ENCODE results near the gene GATC. TPM values are rescaled to one million over a fixed set of nuclear protein-coding genes. Genes with fewer than 3 reads are reported as not detected.

GATC gene
- total and polyA plus RNA-seq, 2 donors (not counting 1 experiment from before 2014, with no cell fraction given): 15.0 to 26.0 TPM

- no peak overlapping the region for H3K27ac Mint-ChIP-seq
- peaks cover 0 to 14% (median 0%) of the 10 kb centered on the region in 4 experiments for H3K27me3 ChIP-seq (replicated peaks in 1 of 4; ENCODE audit: control extremely low read depth in 1 of 4, control insufficient read depth in 3 of 4, insufficient read depth in 4 of 4, low read length in 3 of 4)
- no peak overlapping the region for H3K27ac ChIP-seq (ENCODE audit: low read length in 2 of 2)
- H3K4me1 ChIP-seq (ENCODE audit: control insufficient read depth in 2 of 2, insufficient read depth in 2 of 2, low read length in 2 of 2): no peaks in the 10 kb centered on the region
- no peak overlapping the region for H3K9ac ChIP-seq (ENCODE audit: low read length)
- H3K4me2 ChIP-seq (replicated peaks; ENCODE audit: low read depth, low read length, poor library complexity, severe bottlenecking): no peak overlapping the region
- H2AFZ ChIP-seq (ENCODE audit: insufficient read depth, low read depth, low read length, poor library complexity, severe bottlenecking): no peak overlapping the region
- no peak overlapping the region for H3K4me3 ChIP-seq (ENCODE audit: control extremely low read depth in 1 of 5, extremely low read depth in 1 of 5, insufficient read depth in 1 of 5, low read depth in 2 of 5, low read length in 4 of 5)
- no peak for TF ChIP-seq EZH2 (IDR thresholded peaks at IDR 0.05; ENCODE audit: borderline replicate concordance, insufficient read depth, low read depth, low read length, poor library complexity, severe bottlenecking)
- TF ChIP-seq, protein P1, sequence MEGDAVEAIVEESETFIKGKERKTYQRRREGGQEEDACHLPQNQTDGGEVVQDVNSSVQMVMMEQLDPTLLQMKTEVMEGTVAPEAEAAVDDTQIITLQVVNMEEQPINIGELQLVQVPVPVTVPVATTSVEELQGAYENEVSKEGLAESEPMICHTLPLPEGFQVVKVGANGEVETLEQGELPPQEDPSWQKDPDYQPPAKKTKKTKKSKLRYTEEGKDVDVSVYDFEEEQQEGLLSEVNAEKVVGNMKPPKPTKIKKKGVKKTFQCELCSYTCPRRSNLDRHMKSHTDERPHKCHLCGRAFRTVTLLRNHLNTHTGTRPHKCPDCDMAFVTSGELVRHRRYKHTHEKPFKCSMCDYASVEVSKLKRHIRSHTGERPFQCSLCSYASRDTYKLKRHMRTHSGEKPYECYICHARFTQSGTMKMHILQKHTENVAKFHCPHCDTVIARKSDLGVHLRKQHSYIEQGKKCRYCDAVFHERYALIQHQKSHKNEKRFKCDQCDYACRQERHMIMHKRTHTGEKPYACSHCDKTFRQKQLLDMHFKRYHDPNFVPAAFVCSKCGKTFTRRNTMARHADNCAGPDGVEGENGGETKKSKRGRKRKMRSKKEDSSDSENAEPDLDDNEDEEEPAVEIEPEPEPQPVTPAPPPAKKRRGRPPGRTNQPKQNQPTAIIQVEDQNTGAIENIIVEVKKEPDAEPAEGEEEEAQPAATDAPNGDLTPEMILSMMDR (IDR thresholded peaks at IDR 0.05): no peak
- peaks cover 0 to 2% (median 0%) of the 10 kb centered on the region in 3 donors for H3K9me3 ChIP-seq (ENCODE audit: control extremely low read depth in 1 of 3, control insufficient read depth in 2 of 3, insufficient read depth in 1 of 3, low read length in 2 of 3)
- H3K36me3 ChIP-seq (replicated peaks in 1 of 2; ENCODE audit: control extremely low read depth in 1 of 2, control insufficient read depth in 1 of 2, extremely low read depth in 1 of 2, insufficient read depth in 2 of 2, low read length in 1 of 2): no peaks in the 10 kb centered on the region
- POLR2A ChIA-PET: no interaction called here
- no peaks in the 10 kb centered on the region for H4K20me1 ChIP-seq (ENCODE audit: control insufficient read depth, insufficient read depth, low read length, poor library complexity, severe bottlenecking)
- no peaks in the 10 kb centered on the region for H3K9me3 Mint-ChIP-seq (ENCODE audit: insufficient read depth)
- no peaks in the 10 kb centered on the region for H3K4me1 Mint-ChIP-seq
- no peaks in the 10 kb centered on the region for H3K79me2 ChIP-seq (ENCODE audit: control insufficient read depth, insufficient read depth, low read length)
- WGBS (ENCODE audit: insufficient coverage): 84% methylated on average over 27 of the region's 33 CpGs
- CTCF ChIA-PET: no interaction called here
- no peak overlapping the region for H3K4me3 Mint-ChIP-seq
- intact Hi-C loops (cut with micrococcal nuclease): no loop called here
- DNase-seq (no peak), ATAC-seq (ENCODE audit: low read depth) (no peak)
- H3K27me3 Mint-ChIP-seq: peaks cover 43% of the 10 kb centered on the region
These were observed 48.3 kb upstream of the GATC start for GRCh38 chr12:120397824-120398540.

DNA sequence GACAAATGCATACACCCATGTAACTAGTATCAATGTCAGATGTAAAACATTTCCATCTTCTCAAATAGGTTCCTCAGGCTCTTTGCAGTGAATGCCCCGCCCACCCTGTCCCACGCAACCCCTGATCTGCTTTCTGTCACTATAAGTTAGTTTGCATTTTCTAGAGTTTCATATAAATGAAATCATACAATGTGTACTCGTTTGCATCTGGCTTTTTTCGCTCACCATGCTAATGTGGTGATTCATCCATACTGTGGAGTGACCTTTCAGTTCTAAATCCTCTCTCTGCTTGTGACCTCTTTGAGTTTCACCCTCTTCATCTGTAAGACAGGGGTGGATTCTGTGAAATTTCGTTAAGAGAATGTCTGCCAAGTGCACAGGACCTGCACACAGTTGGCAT is 46.7 kb upstream of the GATC start:
- Mint-ChIP-seq H3K4me3 (no peak overlapping the region), H3K4me1 (no peaks in the 10 kb centered on the region), H3K27ac (no peak overlapping the region), H3K9me3 (ENCODE audit: insufficient read depth) (no peaks in the 10 kb centered on the region), H3K27me3 (peaks cover 45% of the 10 kb centered on the region)
- 40% methylated on average over 1 of the region's 5 CpGs for WGBS (ENCODE audit: insufficient coverage)
- Histone ChIP-seq H3K9me3 (ENCODE audit: control extremely low read depth in 1 of 3, control insufficient read depth in 2 of 3, insufficient read depth in 1 of 3, low read length in 2 of 3) (peaks cover 0 to 6% (median 0%) of the 10 kb centered on the region in 3 donors), H3K4me1 (ENCODE audit: control insufficient read depth in 2 of 2, insufficient read depth in 2 of 2, low read length in 2 of 2) (no peaks in the 10 kb centered on the region), H3K9ac (ENCODE audit: low read length) (no peak overlapping the region), H3K36me3 (replicated peaks in 1 of 2; ENCODE audit: control extremely low read depth in 1 of 2, control insufficient read depth in 1 of 2, extremely low read depth in 1 of 2, insufficient read depth in 2 of 2, low read length in 1 of 2) (no peaks in the 10 kb centered on the region), H3K4me3 (ENCODE audit: control extremely low read depth in 1 of 5, extremely low read depth in 1 of 5, insufficient read depth in 1 of 5, low read depth in 2 of 5, low read length in 4 of 5) (no peak overlapping the region), H3K27ac (ENCODE audit: low read length in 2 of 2) (no peak overlapping the region), H4K20me1 (ENCODE audit: control insufficient read depth, insufficient read depth, low read length, poor library complexity, severe bottlenecking) (no peaks in the 10 kb centered on the region), H3K79me2 (ENCODE audit: control insufficient read depth, insufficient read depth, low read length) (no peaks in the 10 kb centered on the region), H2AFZ (ENCODE audit: insufficient read depth, low read depth, low read length, poor library complexity, severe bottlenecking) (no peak overlapping the region), H3K27me3 (replicated peaks in 1 of 4; ENCODE audit: control extremely low read depth in 1 of 4, control insufficient read depth in 3 of 4, insufficient read depth in 4 of 4, low read length in 3 of 4) (peaks cover 0 to 14% (median 0%) of the 10 kb centered on the region in 4 experiments), H3K4me2 (replicated peaks; ENCODE audit: low read depth, low read length, poor library complexity, severe bottlenecking) (no peak overlapping the region)
- ChIA-PET CTCF (no interaction called here), POLR2A (no interaction called here)
- no peak for ATAC-seq (ENCODE audit: low read depth)
- intact Hi-C loops (cut with micrococcal nuclease): no loop called here
- TF ChIP-seq, protein P1 (IDR thresholded peaks at IDR 0.05): no peak
- TF ChIP-seq EZH2 (IDR thresholded peaks at IDR 0.05; ENCODE audit: borderline replicate concordance, insufficient read depth, low read depth, low read length, poor library complexity, severe bottlenecking): no peak
- no peak for DNase-seq
